CD4-positive, alpha-beta T cell treated with Interleukin-17A for 4 hours (primary cell): ENCODE data around the gene PTH2.
"Not testable (repeated sequence)": the region's sequence is repeated elsewhere in the genome, so short reads cannot be mapped to it uniquely, and the experiment has no call there.

Source experiments
- DNase-seq: peaks from one replicate; pipeline ENCODE4 v3.0.0-alpha.2; 2020; ENCODE audit warnings: mixed read lengths

The PTH2 gene

GRCh38 chr19:49447485-49448431 is 24.5 kb upstream of the PTH2 start:
- peak; percentile 31 for DNase-seq

- DNase-seq: no peak
These were observed 22.8 kb upstream of the PTH2 start for GRCh38 chr19:49445997-49446396.

GRCh38 chr19:49444100-49444700 is 21.0 kb upstream of the PTH2 start:
- not testable (repeated sequence) for DNase-seq

GRCh38 chr19:49443366-49444099 is 20.3 kb upstream of the PTH2 start:
- peak; percentile 95 for DNase-seq

- peak; percentile 72 for DNase-seq
These were observed 19.6 kb upstream of the PTH2 start for GRCh38 chr19:49442771-49443365.

- peak; percentile 25 for DNase-seq
These were observed 19.1 kb upstream of the PTH2 start for GRCh38 chr19:49442354-49442753.

GRCh38 chr19:49441960-49442350 is 18.7 kb upstream of the PTH2 start:
- no peak for DNase-seq

GRCh38 chr19:49441210-49441959 is 18.1 kb upstream of the PTH2 start, which contains the start of gene SLC17A7:
Gene SLC17A7 (minus strand): TSS chr19:49441527. CDS start chr19:49441379, 148 bp downstream.
- DNase-seq: peak; percentile 54

- no peak for DNase-seq
These were observed 17.4 kb upstream of the PTH2 start for GRCh38 chr19:49440439-49441209.

- no peak for DNase-seq
These were observed 16.6 kb upstream of the PTH2 start for GRCh38 chr19:49439836-49440235.

- no peak for DNase-seq
These were observed 15.0 kb upstream of the PTH2 start for GRCh38 chr19:49438261-49438660.

GRCh38 chr19:49437231-49437630 is 14.0 kb upstream of the PTH2 start:
- no peak for DNase-seq

GRCh38 chr19:49436381-49437017 is 13.3 kb upstream of the PTH2 start:
- peak; percentile 57 for DNase-seq

- no peak for DNase-seq
These were observed 12.4 kb upstream of the PTH2 start for GRCh38 chr19:49435670-49436069.

- DNase-seq: no peak
These were observed 11.8 kb upstream of the PTH2 start for GRCh38 chr19:49434907-49435583.

GRCh38 chr19:49433240-49433901 is 10.1 kb upstream of the PTH2 start:
- no peak for DNase-seq

GRCh38 chr19:49432141-49433073 is 9.2 kb upstream of the PTH2 start:
- peak; percentile 48 for DNase-seq

GRCh38 chr19:49431330-49431749 is 8.1 kb upstream of the PTH2 start:
- DNase-seq: peak; percentile 35
